ENCODE results near the gene SPOCK1.

DNA sequence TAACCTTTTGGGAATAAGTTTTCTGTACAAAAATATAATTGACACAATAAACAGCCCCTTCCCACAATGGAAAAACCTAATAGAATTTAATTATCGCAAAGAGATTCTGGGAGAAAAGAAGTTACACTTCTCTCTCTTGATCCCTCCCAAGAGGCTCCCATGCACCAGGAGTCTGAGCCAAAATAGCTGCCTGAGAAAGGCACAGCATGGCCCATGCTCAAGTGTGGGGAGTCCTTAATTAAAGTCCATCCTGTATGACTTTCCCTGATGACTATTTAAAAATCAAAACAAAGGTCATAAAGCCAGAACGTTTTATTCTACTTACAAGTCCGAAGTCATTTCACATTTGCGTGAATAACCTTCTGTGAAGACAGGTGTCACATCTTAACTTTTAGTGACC is 155.1 kb downstream of the SPOCK1 start:
- TF ChIP-seq, protein P1, sequence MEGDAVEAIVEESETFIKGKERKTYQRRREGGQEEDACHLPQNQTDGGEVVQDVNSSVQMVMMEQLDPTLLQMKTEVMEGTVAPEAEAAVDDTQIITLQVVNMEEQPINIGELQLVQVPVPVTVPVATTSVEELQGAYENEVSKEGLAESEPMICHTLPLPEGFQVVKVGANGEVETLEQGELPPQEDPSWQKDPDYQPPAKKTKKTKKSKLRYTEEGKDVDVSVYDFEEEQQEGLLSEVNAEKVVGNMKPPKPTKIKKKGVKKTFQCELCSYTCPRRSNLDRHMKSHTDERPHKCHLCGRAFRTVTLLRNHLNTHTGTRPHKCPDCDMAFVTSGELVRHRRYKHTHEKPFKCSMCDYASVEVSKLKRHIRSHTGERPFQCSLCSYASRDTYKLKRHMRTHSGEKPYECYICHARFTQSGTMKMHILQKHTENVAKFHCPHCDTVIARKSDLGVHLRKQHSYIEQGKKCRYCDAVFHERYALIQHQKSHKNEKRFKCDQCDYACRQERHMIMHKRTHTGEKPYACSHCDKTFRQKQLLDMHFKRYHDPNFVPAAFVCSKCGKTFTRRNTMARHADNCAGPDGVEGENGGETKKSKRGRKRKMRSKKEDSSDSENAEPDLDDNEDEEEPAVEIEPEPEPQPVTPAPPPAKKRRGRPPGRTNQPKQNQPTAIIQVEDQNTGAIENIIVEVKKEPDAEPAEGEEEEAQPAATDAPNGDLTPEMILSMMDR (IDR thresholded peaks at IDR 0.05), result no peak
- TF ChIP-seq KDM5A (IDR thresholded peaks at IDR 0.05) (no peak), GATA3 (IDR thresholded peaks at IDR 0.05; ENCODE audit: borderline replicate concordance) (no peak), BHLHE40 (IDR thresholded peaks at IDR 0.05; ENCODE audit: low read depth, low read length) (no peak), POLR2A (IDR thresholded peaks at IDR 0.05; ENCODE audit: low read length) (no peak)
- TF ChIP-seq, protein P2, sequence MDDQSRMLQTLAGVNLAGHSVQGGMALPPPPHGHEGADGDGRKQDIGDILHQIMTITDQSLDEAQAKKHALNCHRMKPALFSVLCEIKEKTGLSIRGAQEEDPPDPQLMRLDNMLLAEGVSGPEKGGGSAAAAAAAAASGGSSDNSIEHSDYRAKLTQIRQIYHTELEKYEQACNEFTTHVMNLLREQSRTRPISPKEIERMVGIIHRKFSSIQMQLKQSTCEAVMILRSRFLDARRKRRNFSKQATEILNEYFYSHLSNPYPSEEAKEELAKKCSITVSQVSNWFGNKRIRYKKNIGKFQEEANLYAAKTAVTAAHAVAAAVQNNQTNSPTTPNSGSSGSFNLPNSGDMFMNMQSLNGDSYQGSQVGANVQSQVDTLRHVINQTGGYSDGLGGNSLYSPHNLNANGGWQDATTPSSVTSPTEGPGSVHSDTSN (IDR thresholded peaks at IDR 0.05), result no peak
